ENCODE data around the gene AVPR1B. TPM values are rescaled to one million over a fixed set of nuclear protein-coding genes. Genes with fewer than 3 reads are reported as not detected.

The AVPR1B gene, protein sequence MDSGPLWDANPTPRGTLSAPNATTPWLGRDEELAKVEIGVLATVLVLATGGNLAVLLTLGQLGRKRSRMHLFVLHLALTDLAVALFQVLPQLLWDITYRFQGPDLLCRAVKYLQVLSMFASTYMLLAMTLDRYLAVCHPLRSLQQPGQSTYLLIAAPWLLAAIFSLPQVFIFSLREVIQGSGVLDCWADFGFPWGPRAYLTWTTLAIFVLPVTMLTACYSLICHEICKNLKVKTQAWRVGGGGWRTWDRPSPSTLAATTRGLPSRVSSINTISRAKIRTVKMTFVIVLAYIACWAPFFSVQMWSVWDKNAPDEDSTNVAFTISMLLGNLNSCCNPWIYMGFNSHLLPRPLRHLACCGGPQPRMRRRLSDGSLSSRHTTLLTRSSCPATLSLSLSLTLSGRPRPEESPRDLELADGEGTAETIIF
- total RNA-seq, result 0.09 TPM
- polyA plus RNA-seq, result 0.23 TPM
- long read RNA-seq, donor 1, result 0 reads
- long read RNA-seq, donor 2, result 0 reads
- long read RNA-seq, donor 3, result 0 reads
- long read RNA-seq, donor 4, result 0 reads
- long read RNA-seq, donor 5, result 0 reads
- long read RNA-seq, donor 6, result 0 reads
- long read RNA-seq, donor 7, result 0 reads
- long read RNA-seq, donor 8, result 0 reads
- long read RNA-seq, donor 9, result 0 reads
- long read RNA-seq, donor 10, result 0 reads

DNA sequence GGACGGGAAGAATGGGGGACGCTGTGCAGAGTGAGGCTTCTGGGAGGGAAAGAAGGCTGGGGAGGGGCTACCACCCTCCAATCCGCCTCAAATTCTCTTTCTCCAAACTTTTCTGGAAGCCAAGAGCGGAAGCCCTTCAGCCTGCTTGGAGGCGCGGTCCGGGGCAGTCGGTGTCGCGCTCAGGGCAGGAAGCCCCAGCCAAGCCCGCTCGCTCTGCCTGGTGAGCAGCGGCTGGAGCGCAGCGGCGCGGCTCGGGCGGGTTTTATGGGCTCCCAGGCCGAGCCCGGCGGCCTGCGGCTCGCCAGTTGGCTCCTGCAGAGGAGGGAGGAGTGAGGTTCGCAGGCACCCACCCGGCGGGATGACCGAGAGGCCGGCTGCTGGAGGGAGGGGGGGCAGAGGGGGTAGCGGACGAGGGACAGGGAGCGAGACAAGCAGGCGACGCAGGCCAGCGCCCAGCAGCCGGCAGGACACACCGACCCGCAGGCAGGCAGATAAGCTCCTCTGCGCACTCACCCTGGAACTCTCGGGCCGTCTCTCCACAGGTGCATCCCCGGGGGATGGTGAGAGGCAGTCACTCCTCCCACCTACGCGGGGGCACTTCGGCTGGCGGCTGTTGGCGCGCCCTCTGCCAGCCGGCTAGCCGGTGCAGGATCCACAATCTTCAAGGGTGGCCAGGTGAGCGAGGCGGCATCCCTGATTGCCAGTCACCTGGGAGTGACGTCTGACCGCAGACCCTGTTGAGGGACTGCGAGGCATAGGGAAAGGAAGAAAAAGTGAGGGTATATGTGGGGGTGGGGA, at the start of gene AVPR1B:
TSS of gene AVPR1B (minus strand) at position 238 of the 798 bp plus-strand sequence. CDS start 498 bp downstream, outside the sequence.
- peaks cover 7 to 34% of the 10 kb centered on the region in 2 donors for H3K27me3 ChIP-seq (ENCODE audit: control insufficient read depth in 2 of 2, insufficient read depth in 1 of 2, low read length in 1 of 2)
- DNase-seq (ENCODE audit: low read depth in 6 of 9, low spot score in 9 of 9), result peak in 3 of 9 donors; percentile 21 to 57 (median 26)
- H3K4me3 ChIP-seq (ENCODE audit: low read length in 2 of 2), result peak within 1 kb of the TSS; percentile 10 to 31
- WGBS, result 3% methylated on average over 55 of the region's 55 CpGs
- H3K27ac ChIP-seq (ENCODE audit: low read depth in 1 of 2, low read length in 1 of 2), result no peak within 1 kb of the TSS
- peaks cover 0 to 12% of the 10 kb centered on the region in 2 donors for H3K9me3 ChIP-seq (ENCODE audit: control insufficient read depth in 2 of 2, insufficient read depth in 1 of 2, low read length in 1 of 2)
- peaks cover 0 to 28% of the 10 kb centered on the region in 2 donors for H3K4me1 ChIP-seq (ENCODE audit: control insufficient read depth in 2 of 2, insufficient read depth in 2 of 2, low read length in 2 of 2)
- H3K36me3 ChIP-seq (ENCODE audit: control insufficient read depth in 2 of 2, insufficient read depth in 2 of 2, low read length in 1 of 2), result no peaks in the 10 kb centered on the region

DNA sequence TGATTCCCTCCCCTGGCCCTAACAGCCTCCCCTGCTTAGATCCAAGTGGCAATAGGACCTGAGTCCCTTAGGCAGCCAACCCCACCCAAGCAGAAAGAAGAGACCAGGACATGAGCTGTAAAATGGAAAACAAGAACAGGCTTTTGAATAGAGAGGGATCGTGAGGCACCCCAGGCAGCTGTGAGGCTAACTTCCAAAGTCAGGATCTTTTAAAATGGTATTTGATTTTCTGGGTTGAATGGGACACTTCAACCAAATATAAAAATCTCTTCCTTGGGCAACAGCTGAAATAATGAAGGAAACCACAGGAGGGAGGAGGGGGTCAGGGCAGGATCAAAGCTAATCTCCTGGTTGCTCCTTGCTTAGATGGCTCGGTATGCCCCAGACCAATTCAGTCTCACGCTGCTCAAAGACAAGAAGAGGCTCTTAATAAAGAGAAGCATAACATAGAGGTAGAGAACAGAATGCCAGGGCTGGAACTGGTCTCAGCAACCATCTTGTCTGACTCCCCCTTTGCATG, 28.6 kb upstream of the AVPR1B start:
- Histone ChIP-seq H3K27me3 (ENCODE audit: control insufficient read depth in 2 of 2, insufficient read depth in 1 of 2, low read length in 1 of 2) (no peaks in the 10 kb centered on the region), H3K4me1 (ENCODE audit: control insufficient read depth in 2 of 2, insufficient read depth in 2 of 2, low read length in 2 of 2) (peaks cover 0 to 9% of the 10 kb centered on the region in 2 donors), H3K4me3 (ENCODE audit: low read length in 2 of 2) (no peak overlapping the region), H3K27ac (ENCODE audit: low read depth in 1 of 2, low read length in 1 of 2) (no peak overlapping the region), H3K9me3 (ENCODE audit: control insufficient read depth in 2 of 2, insufficient read depth in 1 of 2, low read length in 1 of 2) (no peaks in the 10 kb centered on the region), H3K36me3 (ENCODE audit: control insufficient read depth in 2 of 2, insufficient read depth in 2 of 2, low read length in 1 of 2) (no peaks in the 10 kb centered on the region)
- WGBS, result 95% methylated on average over 3 of the region's 3 CpGs
- no peak for DNase-seq (ENCODE audit: low read depth in 6 of 9, low spot score in 9 of 9)

DNA sequence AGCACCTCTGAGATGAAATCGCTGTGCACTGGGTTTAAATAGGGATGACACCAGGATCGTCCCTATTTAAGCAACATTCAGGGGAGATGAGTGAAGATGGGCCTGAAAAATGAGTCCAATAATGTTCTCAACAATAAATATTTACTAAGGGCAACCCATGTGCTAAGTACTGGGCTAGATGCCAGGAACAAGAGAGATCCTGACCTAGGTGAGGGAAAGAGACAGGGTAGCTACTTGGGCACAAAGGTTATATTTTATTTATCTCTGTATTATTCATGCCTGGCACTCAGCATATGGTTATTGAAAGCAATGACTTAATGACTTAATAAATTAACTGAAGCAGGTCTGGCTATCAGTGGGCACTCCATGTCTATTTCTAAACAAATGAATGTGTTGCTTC, 27.4 kb upstream of the AVPR1B start:
- WGBS, result 97% methylated on average over 2 of the region's 2 CpGs

DNA sequence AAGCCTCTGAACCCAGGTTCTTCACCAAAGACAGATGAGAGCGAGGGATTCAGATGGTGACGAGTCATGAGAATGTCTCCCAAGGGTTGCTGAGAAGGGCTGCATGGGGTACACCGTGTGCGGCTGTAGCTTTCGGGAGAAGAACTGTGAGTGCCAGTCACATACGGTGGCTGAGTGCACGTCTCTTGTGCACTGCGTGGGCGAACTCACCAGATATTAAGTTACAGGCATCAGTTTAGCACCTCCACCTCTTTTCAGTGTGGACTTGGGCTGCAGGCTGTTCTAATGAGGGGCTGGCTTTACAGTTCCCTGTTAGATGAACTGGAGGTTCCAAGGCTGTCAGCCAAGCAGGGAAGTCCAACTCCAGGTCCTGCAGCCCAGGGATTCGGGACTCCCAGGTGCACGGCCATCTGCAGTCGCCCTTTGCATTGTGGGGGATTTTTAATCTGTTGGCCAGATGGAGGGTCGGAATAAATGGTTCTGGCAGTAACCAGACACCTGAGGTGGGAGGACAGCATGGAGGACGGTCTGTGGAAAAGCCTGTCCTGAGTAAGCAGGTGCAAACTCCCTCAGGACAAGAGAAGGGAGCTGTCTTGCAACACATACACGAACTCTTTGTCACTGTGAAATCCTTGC, 26.5 kb upstream of the AVPR1B start:
- DNase-seq (ENCODE audit: low read depth in 6 of 9, low spot score in 9 of 9), result no peak
- no peaks in the 10 kb centered on the region for H3K36me3 ChIP-seq (ENCODE audit: control insufficient read depth in 2 of 2, insufficient read depth in 2 of 2, low read length in 1 of 2)
- WGBS, result 97% methylated on average over 15 of the region's 15 CpGs
- peaks cover 0 to 11% of the 10 kb centered on the region in 2 donors for H3K4me1 ChIP-seq (ENCODE audit: control insufficient read depth in 2 of 2, insufficient read depth in 2 of 2, low read length in 2 of 2)
- H3K27me3 ChIP-seq (ENCODE audit: control insufficient read depth in 2 of 2, insufficient read depth in 1 of 2, low read length in 1 of 2), result no peaks in the 10 kb centered on the region
- no peaks in the 10 kb centered on the region for H3K9me3 ChIP-seq (ENCODE audit: control insufficient read depth in 2 of 2, insufficient read depth in 1 of 2, low read length in 1 of 2)
- H3K27ac ChIP-seq (ENCODE audit: low read depth in 1 of 2, low read length in 1 of 2), result no peak overlapping the region
- no peak overlapping the region for H3K4me3 ChIP-seq (ENCODE audit: low read length in 2 of 2)

More for the DNA sequence above, 27.4 kb upstream of the AVPR1B start:
- Histone ChIP-seq H3K36me3 (ENCODE audit: control insufficient read depth in 2 of 2, insufficient read depth in 2 of 2, low read length in 1 of 2) (no peaks in the 10 kb centered on the region), H3K27ac (ENCODE audit: low read depth in 1 of 2, low read length in 1 of 2) (no peak overlapping the region), H3K4me1 (ENCODE audit: control insufficient read depth in 2 of 2, insufficient read depth in 2 of 2, low read length in 2 of 2) (peaks cover 0 to 11% of the 10 kb centered on the region in 2 donors), H3K9me3 (ENCODE audit: control insufficient read depth in 2 of 2, insufficient read depth in 1 of 2, low read length in 1 of 2) (no peaks in the 10 kb centered on the region), H3K27me3 (ENCODE audit: control insufficient read depth in 2 of 2, insufficient read depth in 1 of 2, low read length in 1 of 2) (no peaks in the 10 kb centered on the region), H3K4me3 (ENCODE audit: low read length in 2 of 2) (no peak overlapping the region)
- DNase-seq (ENCODE audit: low read depth in 6 of 9, low spot score in 9 of 9), result no peak

DNA sequence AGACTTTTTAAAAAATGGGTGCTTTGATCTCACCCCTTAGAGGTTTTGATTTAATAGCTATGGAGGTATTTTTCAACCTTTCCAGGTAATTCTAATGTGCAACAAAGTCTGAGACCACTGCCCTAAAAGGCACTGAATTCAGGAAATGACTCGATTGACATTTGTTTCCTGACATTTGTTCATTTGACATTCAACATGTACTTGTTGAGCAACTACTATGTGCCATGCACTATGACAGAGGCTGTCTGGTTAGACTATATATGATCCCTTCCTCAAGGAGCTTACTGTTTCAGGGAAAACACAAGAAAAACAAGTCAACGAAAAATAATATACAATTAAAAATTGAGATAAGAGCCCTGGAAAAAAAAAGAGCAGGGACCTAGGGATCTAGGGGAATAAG, 25.6 kb upstream of the AVPR1B start:
- DNase-seq (ENCODE audit: low read depth in 6 of 9, low spot score in 9 of 9), result no peak
- WGBS, result 67% methylated on average over 2 of the region's 2 CpGs
- Histone ChIP-seq H3K27me3 (ENCODE audit: control insufficient read depth in 2 of 2, insufficient read depth in 1 of 2, low read length in 1 of 2) (no peaks in the 10 kb centered on the region), H3K4me1 (ENCODE audit: control insufficient read depth in 2 of 2, insufficient read depth in 2 of 2, low read length in 2 of 2) (peaks cover 0 to 11% of the 10 kb centered on the region in 2 donors), H3K36me3 (ENCODE audit: control insufficient read depth in 2 of 2, insufficient read depth in 2 of 2, low read length in 1 of 2) (no peaks in the 10 kb centered on the region), H3K4me3 (ENCODE audit: low read length in 2 of 2) (no peak overlapping the region), H3K27ac (ENCODE audit: low read depth in 1 of 2, low read length in 1 of 2) (no peak overlapping the region), H3K9me3 (ENCODE audit: control insufficient read depth in 2 of 2, insufficient read depth in 1 of 2, low read length in 1 of 2) (no peaks in the 10 kb centered on the region)

DNA sequence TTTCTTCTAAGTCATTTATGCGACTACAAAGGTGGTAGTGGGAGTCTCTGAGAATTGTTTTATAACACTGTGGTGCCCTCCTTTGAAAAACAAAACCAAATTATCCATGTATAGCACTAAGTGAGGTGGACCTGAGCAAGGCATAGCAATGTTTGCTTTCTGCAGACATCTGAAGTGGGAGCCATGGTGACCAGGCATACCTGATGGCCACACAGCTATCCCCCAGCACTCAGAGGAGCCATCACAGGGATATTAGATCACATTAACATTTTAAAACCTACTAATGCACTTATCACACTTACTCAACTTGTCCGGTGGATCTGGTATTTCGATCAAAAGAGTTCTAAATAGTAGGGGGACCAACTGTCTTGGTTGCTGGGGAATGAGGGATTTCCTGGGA, 24.8 kb upstream of the AVPR1B start:
- no peak overlapping the region for H3K4me3 ChIP-seq (ENCODE audit: low read length in 2 of 2)
- H3K36me3 ChIP-seq (ENCODE audit: control insufficient read depth in 2 of 2, insufficient read depth in 2 of 2, low read length in 1 of 2), result no peaks in the 10 kb centered on the region
- no peaks in the 10 kb centered on the region for H3K9me3 ChIP-seq (ENCODE audit: control insufficient read depth in 2 of 2, insufficient read depth in 1 of 2, low read length in 1 of 2)
- 82% methylated on average over 3 of the region's 3 CpGs for WGBS
- H3K27me3 ChIP-seq (ENCODE audit: control insufficient read depth in 2 of 2, insufficient read depth in 1 of 2, low read length in 1 of 2), result no peaks in the 10 kb centered on the region
- H3K27ac ChIP-seq (ENCODE audit: low read depth in 1 of 2, low read length in 1 of 2), result no peak overlapping the region
- no peak for DNase-seq (ENCODE audit: low read depth in 6 of 9, low spot score in 9 of 9)
- peaks cover 0 to 11% of the 10 kb centered on the region in 2 donors for H3K4me1 ChIP-seq (ENCODE audit: control insufficient read depth in 2 of 2, insufficient read depth in 2 of 2, low read length in 2 of 2)

DNA sequence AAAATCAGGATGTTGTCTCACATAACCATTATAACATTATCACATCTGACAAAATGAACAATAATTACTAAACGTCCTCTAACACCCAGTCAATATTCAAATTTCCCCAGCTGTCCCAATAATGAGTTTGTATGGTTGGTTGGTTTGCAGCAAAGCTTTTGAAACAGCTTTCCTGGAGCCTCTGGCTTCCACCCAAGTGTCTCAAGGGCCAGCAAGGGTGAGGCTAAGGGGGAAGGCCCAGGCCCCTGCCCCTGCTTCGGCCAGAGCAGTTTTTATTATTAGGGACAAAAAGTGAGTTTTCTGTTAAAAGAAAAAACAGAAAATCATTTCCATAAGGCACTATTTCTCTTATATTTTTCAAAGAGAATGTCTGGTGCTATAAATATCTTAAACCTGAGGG, 19.1 kb upstream of the AVPR1B start:
- H3K4me1 ChIP-seq (ENCODE audit: control insufficient read depth in 2 of 2, insufficient read depth in 2 of 2, low read length in 2 of 2), result peaks cover 0 to 6% of the 10 kb centered on the region in 2 donors
- 94% methylated on average over 2 of the region's 2 CpGs for whole genome bisulfite sequencing
- H3K27me3 ChIP-seq (ENCODE audit: control insufficient read depth in 2 of 2, insufficient read depth in 1 of 2, low read length in 1 of 2), result no peaks in the 10 kb centered on the region

DNA sequence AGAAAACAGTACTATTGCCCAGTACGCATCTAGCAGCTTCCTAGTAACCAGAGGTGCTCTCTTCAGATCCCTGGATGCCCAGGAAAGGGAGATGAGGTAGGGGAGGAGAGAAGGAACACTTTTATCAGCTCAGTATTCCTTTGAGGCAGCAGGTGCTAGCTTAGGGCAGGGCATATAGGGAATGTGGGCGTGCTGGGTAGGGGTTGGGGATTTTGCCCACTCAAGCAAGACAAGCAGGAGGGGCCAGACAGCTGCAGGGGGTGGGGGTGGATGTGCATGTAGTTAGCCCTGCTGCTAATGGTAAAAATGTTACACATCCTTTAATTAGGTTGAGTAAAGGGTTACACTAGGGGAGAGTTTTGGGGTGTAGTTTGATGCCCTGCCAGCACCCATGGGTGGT, 18.1 kb upstream of the AVPR1B start:
- 98% methylated on average over 2 of the region's 2 CpGs for WGBS
- Histone ChIP-seq H3K27ac (ENCODE audit: low read depth in 1 of 2, low read length in 1 of 2) (no peak overlapping the region), H3K4me1 (ENCODE audit: control insufficient read depth in 2 of 2, insufficient read depth in 2 of 2, low read length in 2 of 2) (no peaks in the 10 kb centered on the region), H3K36me3 (ENCODE audit: control insufficient read depth in 2 of 2, insufficient read depth in 2 of 2, low read length in 1 of 2) (no peaks in the 10 kb centered on the region), H3K4me3 (ENCODE audit: low read length in 2 of 2) (no peak overlapping the region), H3K27me3 (ENCODE audit: control insufficient read depth in 2 of 2, insufficient read depth in 1 of 2, low read length in 1 of 2) (no peaks in the 10 kb centered on the region), H3K9me3 (ENCODE audit: control insufficient read depth in 2 of 2, insufficient read depth in 1 of 2, low read length in 1 of 2) (no peaks in the 10 kb centered on the region)
- no peak for DNase-seq (ENCODE audit: low read depth in 6 of 9, low spot score in 9 of 9)

More for the DNA sequence above, 19.1 kb upstream of the AVPR1B start:
- H3K27ac ChIP-seq (ENCODE audit: low read depth in 1 of 2, low read length in 1 of 2), result no peak overlapping the region
- H3K4me3 ChIP-seq (ENCODE audit: low read length in 2 of 2), result no peak overlapping the region
- H3K9me3 ChIP-seq (ENCODE audit: control insufficient read depth in 2 of 2, insufficient read depth in 1 of 2, low read length in 1 of 2), result no peaks in the 10 kb centered on the region
- DNase-seq (ENCODE audit: low read depth in 6 of 9, low spot score in 9 of 9), result no peak
- no peaks in the 10 kb centered on the region for H3K36me3 ChIP-seq (ENCODE audit: control insufficient read depth in 2 of 2, insufficient read depth in 2 of 2, low read length in 1 of 2)
